Activated T-cell treated with anti-CD3 and anti-CD28 coated beads, Interleukin-2, amount 50 U/mL, for 48 hours (primary cell): ENCODE data around the gene LRBA.
"Not testable (repeated sequence)": the region's sequence is repeated elsewhere in the genome, so short reads cannot be mapped to it uniquely, and the experiment has no call there.

ENCODE experiments used
- DNase-seq, 2 experiments: peaks; one replicate each; pipeline ENCODE4 v3.0.0-alpha.2; 2020

LRBA gene

DNA sequence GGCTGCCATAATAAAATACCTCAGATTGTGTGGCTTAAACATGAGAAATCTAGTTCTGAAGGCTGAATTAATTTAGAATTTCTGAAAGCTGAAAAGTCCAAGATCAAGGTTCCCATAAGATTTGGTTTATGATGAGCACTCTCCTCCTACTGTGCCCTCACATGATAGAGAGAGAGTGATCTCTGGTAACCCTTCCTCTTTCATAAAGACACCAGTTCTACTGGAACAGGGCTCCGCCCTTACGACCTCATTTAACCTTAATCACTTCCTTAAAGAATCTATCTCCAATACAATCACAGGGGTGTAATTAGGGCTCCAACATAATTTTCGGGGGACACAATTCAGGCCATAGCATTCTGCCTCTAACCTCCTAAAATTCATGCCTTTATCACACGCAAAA lies 627.1 kb downstream of the LRBA start:
- no peak for DNase-seq

DNA sequence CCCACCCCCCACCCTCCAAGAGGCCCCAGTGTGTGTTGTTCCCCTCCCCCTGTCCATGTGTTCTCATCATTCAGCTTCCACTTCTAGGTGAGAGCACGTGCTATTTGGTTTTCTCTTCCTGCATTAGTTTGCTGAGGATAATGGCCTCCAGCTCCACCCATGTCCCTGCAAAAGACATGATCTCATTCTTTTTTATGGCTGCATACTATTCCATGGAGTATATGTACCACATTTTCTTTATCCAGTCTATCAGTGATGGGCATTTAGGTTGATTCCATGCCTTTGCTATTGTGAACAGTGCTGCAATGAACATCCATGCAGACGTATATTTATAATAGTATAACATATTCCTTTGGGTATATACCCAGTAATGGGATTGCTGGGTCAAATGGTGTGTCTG lies 628.7 kb downstream of the LRBA start:
- DNase-seq = not testable (repeated sequence)

DNA sequence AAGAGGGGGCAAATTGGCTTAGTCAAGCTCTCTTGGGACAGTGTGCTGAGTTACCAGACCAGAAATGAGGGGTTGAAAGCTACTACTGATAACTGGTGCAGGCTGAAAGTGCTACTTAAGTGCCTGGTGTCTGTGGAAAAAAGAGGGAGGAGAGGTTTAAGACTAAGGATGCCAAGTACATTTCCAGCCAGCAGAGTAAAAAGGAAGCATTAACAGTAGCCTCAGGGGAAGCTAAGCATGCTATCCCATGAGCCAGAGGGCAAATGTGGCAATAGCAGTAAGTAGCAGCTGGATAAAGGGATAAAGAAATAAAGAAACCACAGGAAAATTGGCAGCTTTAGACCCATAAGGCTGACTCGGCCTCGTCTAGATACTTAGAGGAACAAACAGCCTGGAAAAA lies 629.5 kb downstream of the LRBA start:
- no peak for DNase-seq

DNA sequence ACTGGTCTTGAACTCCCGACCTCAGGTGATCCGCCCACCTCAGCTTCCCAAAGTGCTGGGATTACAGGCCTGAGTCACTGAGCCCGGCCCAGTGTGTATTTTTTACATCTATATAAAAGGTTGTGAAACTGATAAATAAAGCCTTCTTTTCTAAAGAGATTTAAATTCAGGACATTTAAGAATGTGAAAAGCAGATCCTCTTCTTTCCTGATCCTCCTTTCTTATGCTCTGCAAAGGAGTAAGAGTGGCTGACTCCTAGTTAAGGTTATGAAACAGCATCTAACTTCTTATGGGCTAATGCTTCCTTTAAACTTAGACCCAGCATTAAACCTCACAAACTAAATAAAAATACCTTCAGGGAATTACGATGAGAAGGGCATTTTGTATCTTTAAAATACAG lies 630.8 kb downstream of the LRBA start:
- no peak for DNase-seq

DNA sequence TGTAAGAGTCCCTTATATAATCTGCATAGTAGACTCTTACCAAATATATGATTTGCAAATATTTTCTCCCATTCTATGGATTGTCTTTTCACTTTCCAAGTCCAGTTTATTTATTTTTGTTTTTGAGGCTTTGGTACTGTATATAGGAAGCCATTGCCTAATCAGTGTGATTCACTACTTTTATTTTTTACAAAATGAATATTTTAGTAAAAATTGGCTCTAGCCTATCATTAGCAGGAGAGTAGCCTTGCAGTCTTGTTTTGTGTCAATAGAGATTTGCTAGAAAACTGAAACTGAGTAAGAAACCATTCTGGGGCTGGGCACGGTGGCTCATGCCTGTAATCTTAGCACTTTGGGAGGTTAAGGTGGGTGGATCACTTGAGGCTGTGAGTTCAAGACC lies 633.1 kb downstream of the LRBA start:
- DNase-seq = no peak

DNA sequence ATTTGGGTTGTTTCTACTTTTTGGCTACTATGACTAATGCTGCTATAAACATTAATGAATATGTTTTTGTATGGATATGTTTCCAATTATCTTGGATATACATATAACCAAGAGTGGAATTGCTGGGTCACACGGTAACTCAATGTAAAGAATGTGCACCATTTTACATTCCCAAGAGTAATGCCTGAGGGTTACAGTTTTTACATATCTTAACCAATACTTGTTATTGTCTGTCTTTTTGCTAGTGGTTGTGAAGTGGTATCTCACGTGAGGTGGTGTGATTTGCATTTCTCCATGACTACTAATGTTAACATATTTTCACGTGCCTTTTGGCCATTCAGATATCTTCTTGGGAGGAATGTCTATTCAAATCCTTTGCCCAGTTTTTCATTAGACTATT lies 633.5 kb downstream of the LRBA start:
- DNase-seq = no peak

DNA sequence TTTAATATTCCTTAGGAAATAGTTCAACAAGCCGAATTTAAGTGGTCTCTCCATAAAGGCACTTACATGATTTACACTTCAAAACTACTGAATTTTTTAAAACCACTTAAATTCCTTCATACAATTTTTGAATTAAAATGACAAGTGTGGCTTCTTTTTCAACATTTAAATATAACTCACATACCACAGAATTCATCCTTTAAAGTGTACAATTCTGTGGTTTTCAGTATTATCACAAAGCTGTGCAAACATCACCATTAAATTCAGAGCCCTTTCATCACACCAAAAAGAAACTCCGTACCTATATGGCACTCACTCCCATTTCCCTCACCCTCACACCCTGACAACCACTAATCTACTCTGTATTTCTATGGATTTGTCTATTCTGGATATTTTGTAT lies 634.0 kb downstream of the LRBA start:
- no peak for DNase-seq

DNA sequence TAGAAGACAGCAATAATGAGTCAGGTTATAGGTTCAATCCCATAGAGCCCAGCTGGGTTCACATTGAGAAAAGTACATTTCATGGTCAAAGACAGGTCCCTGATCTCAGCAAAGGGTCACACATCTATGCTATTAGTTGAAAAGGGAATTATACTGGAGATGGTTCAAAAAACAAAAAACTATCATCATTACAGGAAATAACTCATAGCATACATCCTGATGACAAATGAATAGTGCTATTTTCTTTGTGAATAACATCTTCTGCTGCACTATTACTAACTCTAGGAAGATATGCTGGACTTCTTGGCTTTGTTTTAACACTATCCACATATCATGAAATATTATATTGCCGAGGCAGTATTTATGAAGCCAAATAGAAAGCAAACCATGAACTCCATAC lies 635.6 kb downstream of the LRBA start:
- DNase-seq = no peak

DNA sequence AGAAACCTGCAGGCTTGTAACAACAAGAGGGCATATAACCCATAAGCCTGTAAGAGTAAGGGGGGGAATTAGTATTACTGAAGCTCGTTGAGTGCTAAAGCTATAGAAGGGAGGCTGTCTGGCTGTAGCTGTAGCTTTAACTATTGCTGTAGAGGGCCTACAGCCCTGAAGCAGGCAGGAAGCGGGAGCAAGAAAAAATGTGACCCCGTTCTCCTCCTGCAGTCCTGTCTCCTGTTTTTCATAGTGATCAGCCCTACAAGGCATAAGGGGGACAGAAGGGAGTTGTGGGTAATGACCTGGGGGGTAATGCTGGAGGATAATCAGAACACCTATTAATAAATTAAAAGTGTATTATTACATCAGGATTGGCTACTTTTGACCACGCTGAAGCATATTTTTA lies 640.1 kb downstream of the LRBA start:
- no peak for DNase-seq

DNA sequence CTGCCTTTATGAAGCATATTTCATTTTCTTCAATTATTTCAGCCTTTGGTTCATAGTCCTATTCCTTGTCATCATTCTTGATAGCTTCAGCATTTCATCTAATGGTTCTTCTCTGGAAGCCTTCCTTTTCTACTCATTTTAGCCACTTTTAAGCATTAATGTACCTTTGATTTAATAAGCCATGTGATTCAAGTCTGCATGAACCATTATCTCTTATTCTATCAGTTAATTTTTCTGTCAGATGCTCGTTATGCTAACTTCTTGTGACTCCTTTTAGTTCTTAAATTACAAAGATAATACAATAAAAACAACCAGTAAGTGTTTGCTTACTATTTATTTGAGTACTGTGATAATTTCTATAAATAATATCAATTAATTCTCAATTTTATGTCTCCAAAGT lies 643.2 kb downstream of the LRBA start:
- no peak for DNase-seq

DNA sequence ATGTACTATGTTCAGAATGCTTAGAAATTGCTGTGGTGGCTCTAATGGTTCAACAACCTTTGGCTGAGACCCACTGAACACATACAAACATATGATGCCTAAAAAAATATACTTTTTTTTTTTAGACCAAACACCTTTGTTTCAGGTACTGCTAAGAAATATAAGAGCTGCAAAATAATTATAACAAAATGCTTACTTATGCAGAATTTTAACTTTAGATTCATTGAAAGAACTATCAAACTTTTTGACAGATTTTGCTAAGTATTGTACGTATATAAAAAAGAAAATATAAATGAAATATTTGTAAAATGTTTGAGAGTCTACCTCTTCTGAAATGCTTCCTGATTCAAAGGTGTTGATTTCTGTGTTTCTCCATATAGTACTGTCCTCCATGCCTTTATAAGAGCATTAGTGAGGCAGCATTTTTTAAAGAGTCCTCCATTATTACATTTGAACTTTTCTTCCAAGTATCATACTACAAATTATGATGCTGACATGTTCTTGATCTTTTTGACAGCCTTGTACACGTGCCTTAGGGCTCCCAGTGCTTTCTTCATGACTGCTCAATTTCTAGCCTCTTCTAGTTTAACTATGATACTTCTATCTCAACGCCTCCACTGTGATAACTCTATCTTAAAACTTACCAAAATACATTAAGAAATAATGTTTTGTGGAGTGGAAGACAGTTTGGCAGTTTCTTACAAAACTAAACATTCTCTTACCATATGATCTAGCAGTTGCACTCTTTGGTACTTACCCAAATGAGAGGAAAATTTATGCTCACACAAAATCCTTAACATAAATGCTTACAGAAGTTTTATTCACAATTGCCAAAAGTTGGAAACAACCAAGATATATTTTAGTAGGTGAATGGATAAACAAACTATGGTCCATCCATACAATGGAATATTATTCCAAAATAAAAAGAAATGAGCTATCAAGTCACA lies 645.4 kb downstream of the LRBA start:
- no peak for DNase-seq

DNA sequence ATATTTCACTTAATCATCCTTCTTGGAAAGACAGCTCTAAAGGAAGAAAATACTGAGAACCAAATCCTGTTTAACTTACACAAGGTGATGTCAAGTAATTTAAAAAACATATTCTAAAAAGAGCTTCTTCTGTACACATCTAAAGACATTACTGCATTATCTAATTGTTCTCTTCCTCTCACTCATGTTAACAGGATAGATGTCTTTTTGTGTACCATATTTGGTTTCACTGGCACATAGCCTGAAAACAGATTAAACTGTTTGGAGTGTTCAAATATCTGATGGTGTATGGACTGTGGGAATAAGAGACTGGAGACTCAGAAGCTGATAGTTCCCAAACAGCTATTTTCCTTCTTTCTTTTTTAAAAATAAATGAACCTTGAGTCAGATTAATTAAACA lies 646.4 kb downstream of the LRBA start:
- DNase-seq = no peak

DNA sequence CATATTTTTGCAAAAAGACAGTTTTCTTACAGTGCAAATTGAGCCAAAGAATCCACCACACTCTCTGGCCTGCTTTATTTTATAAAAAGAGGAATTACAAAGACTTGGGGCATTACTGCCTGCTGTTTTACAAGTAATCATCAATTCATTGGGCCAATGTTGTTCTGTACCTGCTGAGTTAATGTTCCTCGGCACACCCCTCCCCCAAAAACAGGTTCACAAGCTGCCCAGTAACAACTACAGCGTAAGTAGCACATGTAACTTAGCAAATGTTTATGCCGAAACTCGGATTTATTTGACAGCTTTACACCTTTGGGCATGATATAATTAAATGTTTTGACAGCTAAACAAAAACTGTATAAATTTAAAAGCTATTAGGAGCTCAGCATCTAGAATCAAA lies 647.8 kb downstream of the LRBA start:
- DNase-seq = no peak

DNA sequence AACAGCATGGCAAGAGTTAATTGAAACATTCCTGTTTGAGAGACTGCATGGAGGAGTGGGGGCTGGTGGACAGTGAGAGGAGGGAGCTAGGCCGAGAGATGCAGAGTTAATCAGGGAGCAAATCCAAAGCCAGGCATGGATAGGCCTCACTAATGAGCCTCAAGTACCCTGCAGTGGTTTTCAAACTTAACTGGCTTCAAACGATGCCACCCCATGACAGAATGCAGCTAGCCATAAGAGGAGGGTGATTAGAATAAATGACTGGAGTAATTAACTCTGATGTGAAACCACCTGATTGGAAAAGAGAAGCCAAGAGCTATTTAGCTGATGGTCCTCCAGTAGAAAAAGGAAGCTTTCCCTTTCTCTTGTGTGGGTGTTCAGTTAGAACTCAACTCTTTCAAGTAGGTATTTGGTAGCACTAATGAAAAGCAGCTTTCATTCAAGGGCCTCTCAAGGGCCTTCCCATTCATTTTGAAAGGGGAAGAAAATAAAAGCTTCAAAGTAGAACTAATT lies 648.5 kb downstream of the LRBA start:
- no peak for DNase-seq

DNA sequence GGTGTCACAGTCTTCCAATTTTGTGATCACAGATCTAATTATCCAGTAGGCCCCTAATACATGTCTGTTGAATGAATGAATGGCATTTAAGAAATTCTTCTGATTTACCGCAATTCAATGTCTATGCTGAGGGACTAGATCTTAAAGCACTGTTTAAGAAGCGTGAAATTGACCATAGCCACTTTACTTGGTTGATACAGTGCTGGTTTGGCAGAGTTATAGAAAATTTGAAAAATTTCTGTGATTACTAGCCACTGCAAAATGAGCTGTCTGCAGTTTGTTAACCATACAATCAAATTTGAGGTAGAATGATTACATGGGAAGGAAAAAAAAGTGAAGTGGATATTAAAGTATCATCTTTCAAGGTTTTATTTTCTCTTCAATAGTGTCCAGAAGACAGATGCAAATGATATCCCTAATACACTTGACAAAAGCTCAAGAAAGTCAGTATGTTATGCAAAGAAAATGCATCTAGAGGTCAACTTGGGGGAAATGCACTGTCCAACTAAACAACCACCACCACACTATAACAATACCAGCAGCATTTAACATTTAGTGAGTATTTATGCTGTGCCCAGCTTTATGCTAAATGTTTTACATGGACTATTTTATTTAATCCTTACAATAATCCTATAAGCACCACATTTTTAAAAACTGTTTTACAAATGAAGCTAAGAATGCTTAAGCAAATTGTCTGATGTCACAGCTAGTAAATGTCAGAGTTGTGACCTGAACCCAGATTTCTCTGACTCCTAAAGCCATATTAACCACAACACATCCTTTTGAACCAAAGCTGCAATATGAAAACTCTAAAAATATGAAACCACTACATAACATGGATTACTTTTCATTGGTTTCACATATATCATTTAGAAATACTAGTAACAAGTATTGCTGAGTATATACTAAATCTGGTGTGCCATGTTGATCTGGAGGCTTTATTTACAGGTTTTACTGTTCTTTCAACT lies 651.1 kb downstream of the LRBA start:
- DNase-seq = no peak

DNA sequence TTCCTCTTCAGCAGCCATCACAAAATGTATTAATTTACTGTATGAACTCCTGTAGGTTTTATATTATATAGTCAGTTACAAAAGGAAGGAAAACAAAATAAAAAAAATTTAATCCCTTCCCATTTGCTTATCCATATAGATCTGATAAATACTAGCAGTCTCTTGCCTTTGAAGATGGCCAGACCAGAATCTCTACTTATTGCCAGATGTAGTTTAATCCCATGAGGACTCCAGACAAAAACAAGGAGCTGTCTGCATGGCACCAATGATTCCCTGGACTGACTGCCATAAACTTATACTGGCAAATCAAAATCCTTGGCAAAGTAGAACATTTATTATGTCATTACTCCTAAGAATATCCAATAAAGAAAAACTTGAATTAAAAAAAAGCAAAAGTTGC lies 656.4 kb downstream of the LRBA start:
- DNase-seq = no peak

DNA sequence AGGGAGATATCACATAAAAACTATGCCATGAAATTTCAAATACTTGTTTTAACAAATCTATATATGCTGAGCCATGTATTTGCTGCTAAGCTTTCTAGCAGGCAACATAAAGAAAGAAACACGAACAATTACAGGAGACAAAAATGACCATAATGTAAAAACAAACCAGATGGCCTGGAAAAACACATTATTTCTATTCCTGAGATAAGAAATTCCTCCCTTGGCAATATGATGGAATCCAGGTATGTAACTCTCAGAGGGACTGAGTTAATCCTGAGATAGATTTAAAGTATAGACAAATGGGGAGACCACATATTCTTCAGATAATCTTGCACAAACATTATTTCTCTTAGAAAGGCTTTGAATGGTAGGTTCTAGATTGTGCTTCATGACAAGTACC lies 657.3 kb downstream of the LRBA start:
- DNase-seq = no peak

DNA sequence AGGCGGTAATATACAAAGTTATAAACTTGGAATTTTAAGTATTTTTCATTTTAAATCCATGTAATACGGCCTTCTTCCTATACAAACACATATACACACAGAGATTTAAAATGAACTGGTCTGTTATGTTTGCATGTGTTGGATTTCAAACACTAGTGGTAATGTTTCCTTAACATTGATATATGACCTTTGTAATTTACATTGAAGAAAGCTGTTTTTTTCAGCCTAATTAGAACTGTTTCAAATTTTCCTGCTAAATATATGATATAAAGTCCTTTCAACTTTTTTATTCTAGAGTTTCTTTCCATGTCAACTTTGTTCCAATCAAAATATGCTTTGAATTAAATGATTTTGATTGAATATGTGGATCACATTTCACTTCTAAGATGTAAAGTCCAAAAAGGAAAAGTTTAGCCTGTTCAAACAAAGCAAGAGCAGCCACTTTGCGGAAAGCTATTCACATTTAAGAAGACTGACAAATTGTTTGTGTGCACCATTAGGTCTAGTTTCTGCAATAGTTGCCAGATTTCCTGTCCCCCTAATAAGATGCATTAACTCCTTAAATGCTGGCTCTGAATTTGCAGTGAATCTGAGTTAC lies 659.1 kb downstream of the LRBA start:
- DNase-seq = no peak

DNA sequence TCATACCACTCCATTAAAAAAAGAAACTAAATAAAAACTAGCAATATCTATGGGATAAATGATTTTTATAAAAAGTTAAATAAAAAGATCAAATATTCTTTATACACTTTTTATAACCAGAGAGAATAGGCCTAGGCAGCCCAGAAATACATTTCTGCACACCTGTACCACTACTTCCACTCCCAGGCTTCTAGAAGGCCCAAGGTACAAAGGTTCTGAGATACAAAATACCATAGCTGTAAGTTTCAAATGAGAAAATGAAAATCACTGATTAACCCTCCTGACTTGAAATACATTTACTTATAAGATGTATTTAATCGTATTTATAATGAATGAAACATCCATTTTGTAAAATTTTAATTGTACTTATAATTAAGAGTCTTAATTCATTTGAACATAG lies 659.7 kb downstream of the LRBA start:
- DNase-seq = no peak

DNA sequence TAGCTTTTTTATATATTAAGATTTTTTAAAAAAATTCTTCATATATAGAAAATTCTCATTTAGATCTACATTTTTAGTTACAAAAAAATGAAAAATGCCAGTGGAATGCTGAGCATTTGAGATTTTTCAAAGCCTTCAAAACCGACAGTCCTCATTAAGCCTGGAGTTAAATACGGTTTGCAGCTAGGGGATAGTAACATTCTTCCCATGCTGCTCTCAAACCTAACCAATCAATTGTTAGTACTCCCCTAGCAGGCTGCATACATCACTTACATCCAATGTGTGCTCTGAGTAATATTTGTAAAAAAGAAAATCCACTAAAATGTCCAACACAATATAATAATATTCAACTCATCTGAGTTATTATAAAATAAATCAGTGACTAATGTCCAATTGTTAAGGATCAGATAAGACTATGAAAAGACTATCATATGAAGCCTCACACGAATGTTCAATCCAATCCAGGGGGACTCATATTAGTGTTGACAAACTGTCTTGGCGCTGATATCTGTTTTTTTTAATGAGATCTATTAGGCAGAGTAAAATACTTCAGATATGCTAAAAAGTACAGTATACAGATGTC lies 660.8 kb downstream of the LRBA start:
- no peak for DNase-seq

DNA sequence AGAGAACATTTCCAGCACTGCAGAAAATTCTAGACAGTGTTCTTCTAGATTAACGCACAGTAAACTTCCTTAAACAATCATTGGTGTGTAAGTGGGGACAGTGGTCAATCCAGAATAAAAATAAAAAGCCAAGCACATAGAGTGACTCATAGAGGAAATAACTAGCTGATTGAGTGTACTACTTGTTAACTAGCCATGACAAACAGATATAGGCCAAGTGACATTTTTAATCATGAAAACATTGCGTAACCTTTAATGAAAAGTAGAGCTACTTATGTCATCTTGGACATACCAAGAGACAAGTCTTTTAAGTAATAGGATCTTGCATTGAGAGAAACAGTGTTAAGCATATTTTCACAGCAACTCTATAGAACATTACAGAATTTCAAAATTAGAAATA lies 667.0 kb downstream of the LRBA start:
- no peak for DNase-seq

DNA sequence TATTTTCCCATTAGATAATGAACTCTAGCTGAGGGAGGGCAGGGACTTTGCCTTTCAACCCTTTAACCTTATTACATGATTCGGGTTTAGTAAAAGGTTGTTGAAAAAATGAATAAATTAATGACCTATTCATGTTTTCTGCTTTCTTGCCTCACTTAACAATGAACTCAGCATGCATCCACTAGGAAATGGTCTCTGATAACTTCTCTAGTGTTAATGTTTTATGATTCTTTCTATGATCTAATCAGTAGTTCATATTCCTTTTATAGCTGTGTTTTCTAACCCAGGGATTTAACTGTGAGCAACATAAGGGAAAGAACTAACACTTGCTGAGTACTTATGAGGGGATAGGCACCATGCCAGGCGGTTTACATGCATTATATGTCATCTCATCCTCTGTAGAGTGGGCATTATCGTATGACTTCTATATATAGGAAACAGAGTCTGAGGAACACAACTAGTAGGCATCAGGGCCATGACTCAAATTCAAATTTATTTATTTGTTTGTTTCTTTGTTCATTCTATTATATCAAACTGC lies 669.8 kb downstream of the LRBA start:
- no peak for DNase-seq

DNA sequence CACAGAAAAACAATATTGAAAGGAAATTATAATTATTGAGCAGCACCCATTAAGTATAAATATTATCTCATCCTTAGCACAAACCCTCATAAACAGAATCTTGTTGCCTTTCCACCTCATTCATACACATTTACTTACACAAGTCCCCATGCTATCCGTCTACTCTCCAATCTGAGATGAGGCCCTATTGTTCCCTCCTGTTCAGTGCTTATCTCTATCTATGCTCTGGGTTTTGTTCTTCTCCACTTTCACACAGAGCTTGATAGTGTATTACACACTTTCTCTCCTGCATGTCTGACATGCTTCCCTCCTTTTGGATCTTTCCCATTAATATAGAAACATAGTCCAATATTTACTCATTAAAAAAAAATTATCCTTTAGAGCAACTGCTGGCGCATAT lies 671.3 kb downstream of the LRBA start:
- DNase-seq = no peak
